ENCODE data around the gene LRRC38. TPM values are rescaled to one million over a fixed set of nuclear protein-coding genes. Genes with fewer than 3 reads are reported as not detected.

Gene LRRC38
- total and polyA plus RNA-seq, 4 experiments from 2014 or later = not detected

GRCh38 chr1:13549021-13549420, 35.2 kb upstream of the LRRC38 start:
- Histone ChIP-seq H3K27ac (ENCODE audit: low read depth, low read length) (no peak overlapping the region), H3K4me3 (ENCODE audit: low read length in 2 of 2) (no peak overlapping the region), H3K9me3 (ENCODE audit: control insufficient read depth in 1 of 2, low read length in 2 of 2) (no peaks in the 10 kb centered on the region), H3K27me3 (ENCODE audit: insufficient read depth, low read length) (no peaks in the 10 kb centered on the region), H3K4me1 (ENCODE audit: insufficient read depth, low read length) (no peaks in the 10 kb centered on the region), H3K36me3 (ENCODE audit: insufficient read depth, low read length) (no peaks in the 10 kb centered on the region)
- Mint-ChIP-seq H3K27ac (no peak overlapping the region), H3K36me3 (no peaks in the 10 kb centered on the region), H3K9me3 (peaks cover 0 to 3% (median 0%) of the 10 kb centered on the region in 8 donors), H3K4me1 (no peaks in the 10 kb centered on the region), H3K4me3 (no peak overlapping the region), H3K27me3 (peaks cover 4 to 15% of the 10 kb centered on the region in 2 donors)
- CTCF ChIA-PET (ENCODE audit: partially characterized antibody) = no interaction called here
- POLR2A ChIA-PET (ENCODE audit: partially characterized antibody) = no interaction called here
- intact Hi-C loops (cut with micrococcal nuclease) = no loop called here
- no peak for DNase-seq

GRCh38 chr1:13548281-13548680, 34.5 kb upstream of the LRRC38 start:
- H3K27me3 ChIP-seq (ENCODE audit: insufficient read depth, low read length) = no peaks in the 10 kb centered on the region
- no peak overlapping the region for H3K27ac ChIP-seq (ENCODE audit: low read depth, low read length)
- peaks cover 4 to 15% of the 10 kb centered on the region in 2 donors for H3K27me3 Mint-ChIP-seq
- CTCF ChIA-PET (ENCODE audit: partially characterized antibody) = no interaction called here
- H3K36me3 ChIP-seq (ENCODE audit: insufficient read depth, low read length) = no peaks in the 10 kb centered on the region
- H3K4me3 ChIP-seq (ENCODE audit: low read length in 2 of 2) = no peak overlapping the region
- H3K9me3 ChIP-seq (ENCODE audit: control insufficient read depth in 1 of 2, low read length in 2 of 2) = no peaks in the 10 kb centered on the region
- H3K36me3 Mint-ChIP-seq = no peaks in the 10 kb centered on the region
- H3K4me1 Mint-ChIP-seq = no peaks in the 10 kb centered on the region
- POLR2A ChIA-PET (ENCODE audit: partially characterized antibody) = no interaction called here
- no peaks in the 10 kb centered on the region for H3K4me1 ChIP-seq (ENCODE audit: insufficient read depth, low read length)
- H3K27ac Mint-ChIP-seq = no peak overlapping the region
- DNase-seq = no peak
- intact Hi-C loops (cut with micrococcal nuclease) = no loop called here
- no peak overlapping the region for H3K4me3 Mint-ChIP-seq
- H3K9me3 Mint-ChIP-seq = peaks cover 0 to 3% (median 0%) of the 10 kb centered on the region in 8 donors

GRCh38 chr1:13546791-13547190, 33.0 kb upstream of the LRRC38 start:
- ChIA-PET POLR2A (ENCODE audit: partially characterized antibody) (no interaction called here), CTCF (ENCODE audit: partially characterized antibody) (no interaction called here)
- Histone ChIP-seq H3K4me1 (ENCODE audit: insufficient read depth, low read length) (no peaks in the 10 kb centered on the region), H3K9me3 (ENCODE audit: control insufficient read depth in 1 of 2, low read length in 2 of 2) (no peaks in the 10 kb centered on the region), H3K4me3 (ENCODE audit: low read length in 2 of 2) (no peak overlapping the region), H3K27me3 (ENCODE audit: insufficient read depth, low read length) (no peaks in the 10 kb centered on the region), H3K36me3 (ENCODE audit: insufficient read depth, low read length) (no peaks in the 10 kb centered on the region), H3K27ac (ENCODE audit: low read depth, low read length) (no peak overlapping the region)
- DNase-seq = no peak
- intact Hi-C loops (cut with micrococcal nuclease) = no loop called here
- Mint-ChIP-seq H3K4me3 (no peak overlapping the region), H3K36me3 (no peaks in the 10 kb centered on the region), H3K9me3 (peaks cover 0 to 3% (median 0%) of the 10 kb centered on the region in 8 donors), H3K27ac (no peak overlapping the region), H3K27me3 (peaks cover 4 to 15% of the 10 kb centered on the region in 2 donors), H3K4me1 (no peaks in the 10 kb centered on the region)

GRCh38 chr1:13544221-13544556, 30.4 kb upstream of the LRRC38 start:
- CTCF ChIA-PET (ENCODE audit: partially characterized antibody) = no interaction called here

GRCh38 chr1:13543451-13544220, 29.8 kb upstream of the LRRC38 start:
- POLR2A ChIA-PET (ENCODE audit: partially characterized antibody) = no interaction called here
- peaks cover 6 to 11% of the 10 kb centered on the region in 2 donors for H3K27me3 Mint-ChIP-seq
- CTCF ChIA-PET (ENCODE audit: partially characterized antibody) = no interaction called here
- no peaks in the 10 kb centered on the region for H3K36me3 Mint-ChIP-seq
- H3K4me1 Mint-ChIP-seq = no peaks in the 10 kb centered on the region
- intact Hi-C loops (cut with micrococcal nuclease) = no loop called here
- Histone ChIP-seq H3K27ac (ENCODE audit: low read depth, low read length) (no peak overlapping the region), H3K9me3 (ENCODE audit: control insufficient read depth in 1 of 2, low read length in 2 of 2) (no peaks in the 10 kb centered on the region), H3K36me3 (ENCODE audit: insufficient read depth, low read length) (no peaks in the 10 kb centered on the region), H3K4me3 (ENCODE audit: low read length in 2 of 2) (no peak overlapping the region), H3K27me3 (ENCODE audit: insufficient read depth, low read length) (no peaks in the 10 kb centered on the region), H3K4me1 (ENCODE audit: insufficient read depth, low read length) (no peaks in the 10 kb centered on the region)
- H3K9me3 Mint-ChIP-seq = peaks cover 0 to 3% (median 0%) of the 10 kb centered on the region in 8 donors
- H3K27ac Mint-ChIP-seq = peak overlapping the region in 1 of 7 donors; percentile 66
- no peak overlapping the region for H3K4me3 Mint-ChIP-seq
- no peak for DNase-seq

More at GRCh38 chr1:13544221-13544556, 30.4 kb upstream of the LRRC38 start:
- Histone ChIP-seq H3K4me1 (ENCODE audit: insufficient read depth, low read length) (no peaks in the 10 kb centered on the region), H3K36me3 (ENCODE audit: insufficient read depth, low read length) (no peaks in the 10 kb centered on the region), H3K9me3 (ENCODE audit: control insufficient read depth in 1 of 2, low read length in 2 of 2) (no peaks in the 10 kb centered on the region), H3K27ac (ENCODE audit: low read depth, low read length) (no peak overlapping the region), H3K27me3 (ENCODE audit: insufficient read depth, low read length) (no peaks in the 10 kb centered on the region), H3K4me3 (ENCODE audit: low read length in 2 of 2) (no peak overlapping the region)
- Mint-ChIP-seq H3K9me3 (peaks cover 0 to 3% (median 0%) of the 10 kb centered on the region in 8 donors), H3K27ac (no peak overlapping the region), H3K27me3 (peaks cover 6 to 15% of the 10 kb centered on the region in 2 donors), H3K4me3 (no peak overlapping the region), H3K4me1 (no peaks in the 10 kb centered on the region), H3K36me3 (no peaks in the 10 kb centered on the region)
- POLR2A ChIA-PET (ENCODE audit: partially characterized antibody) = no interaction called here
- DNase-seq = no peak
- intact Hi-C loops (cut with micrococcal nuclease) = no loop called here

- ChIA-PET CTCF (ENCODE audit: partially characterized antibody) (no interaction called here), POLR2A (ENCODE audit: partially characterized antibody) (no interaction called here)
- Histone ChIP-seq H3K4me3 (ENCODE audit: low read length in 2 of 2) (no peak overlapping the region), H3K27ac (ENCODE audit: low read depth, low read length) (no peak overlapping the region), H3K36me3 (ENCODE audit: insufficient read depth, low read length) (no peaks in the 10 kb centered on the region), H3K9me3 (ENCODE audit: control insufficient read depth in 1 of 2, low read length in 2 of 2) (no peaks in the 10 kb centered on the region), H3K4me1 (ENCODE audit: insufficient read depth, low read length) (no peaks in the 10 kb centered on the region), H3K27me3 (ENCODE audit: insufficient read depth, low read length) (no peaks in the 10 kb centered on the region)
- H3K9me3 Mint-ChIP-seq = peaks cover 0 to 3% (median 0%) of the 10 kb centered on the region in 8 donors
- no peak overlapping the region for H3K27ac Mint-ChIP-seq
- peaks cover 5 to 8% of the 10 kb centered on the region in 2 donors for H3K27me3 Mint-ChIP-seq
- no peak overlapping the region for H3K4me3 Mint-ChIP-seq
- no peaks in the 10 kb centered on the region for H3K4me1 Mint-ChIP-seq
- H3K36me3 Mint-ChIP-seq = no peaks in the 10 kb centered on the region
- no peak for DNase-seq
- intact Hi-C loops (cut with micrococcal nuclease) = no loop called here
Observed at GRCh38 chr1:13541435-13542215, 27.8 kb upstream of the LRRC38 start.

- Mint-ChIP-seq H3K36me3 (no peaks in the 10 kb centered on the region), H3K27ac (no peak overlapping the region), H3K4me3 (no peak overlapping the region), H3K4me1 (no peaks in the 10 kb centered on the region), H3K9me3 (peaks cover 0 to 3% (median 0%) of the 10 kb centered on the region in 8 donors), H3K27me3 (peaks cover 4 to 6% of the 10 kb centered on the region in 2 donors)
- no peak overlapping the region for H3K27ac ChIP-seq (ENCODE audit: low read depth, low read length)
- no peaks in the 10 kb centered on the region for H3K4me1 ChIP-seq (ENCODE audit: insufficient read depth, low read length)
- no peaks in the 10 kb centered on the region for H3K9me3 ChIP-seq (ENCODE audit: control insufficient read depth in 1 of 2, low read length in 2 of 2)
- H3K27me3 ChIP-seq (ENCODE audit: insufficient read depth, low read length) = no peaks in the 10 kb centered on the region
- no peak overlapping the region for H3K4me3 ChIP-seq (ENCODE audit: low read length in 2 of 2)
- no peaks in the 10 kb centered on the region for H3K36me3 ChIP-seq (ENCODE audit: insufficient read depth, low read length)
- ChIA-PET POLR2A (ENCODE audit: partially characterized antibody) (no interaction called here), CTCF (ENCODE audit: partially characterized antibody) (no interaction called here)
- intact Hi-C loops (cut with micrococcal nuclease) = no loop called here
- DNase-seq = no peak
Observed at GRCh38 chr1:13540866-13541265, 27.1 kb upstream of the LRRC38 start.
